Esophagus squamous epithelium (tissue), 5 donors: Measurements from ENCODE around the gene ADGRF4. TPM values are rescaled to one million over a fixed set of nuclear protein-coding genes. Genes with fewer than 3 reads are reported as not detected.

ENCODE experiments used
- DNase-seq: peaks from one replicate; lab custom pipeline; 2025; lab: John Stamatoyannopoulos, UW
- H3K27ac ChIP-seq, 4 donors: fragments of 200-600 bp; sonication (generic); one replicate each; pipeline ENCODE4 v1.5.1; 2016 to 2019; ENCODE audit warnings: mild to moderate bottlenecking in 1 of 4
- H3K27me3 ChIP-seq, 4 donors: fragments of 200-600 bp; sonication (generic); 1 replicate in 3 of 4; 2 replicates in 1 of 4; pipeline versions ENCODE4 v1.5.1 to v1.6.0; 2017 to 2021; ENCODE audit warnings: antibody characterized with exemption in 1 of 4
- H3K36me3 ChIP-seq, 3 donors: fragments of 200-600 bp; sonication (generic); one replicate each; pipeline ENCODE4 v1.5.1; 2016 to 2019
- H3K4me1 ChIP-seq, 3 donors: fragments of 200-600 bp; sonication (generic); one replicate each; pipeline ENCODE4 v1.5.1; 2017 to 2019
- H3K4me3 ChIP-seq, 4 donors: fragments of 200-600 bp; sonication (generic); 1 replicate in 3 of 4; 2 replicates in 1 of 4; pipeline ENCODE4 v1.5.1; 2016 to 2019; ENCODE audit warnings: mild to moderate bottlenecking in 2 of 4, moderate library complexity in 1 of 4
- H3K9me3 ChIP-seq, 3 donors: fragments of 200-600 bp; sonication (generic); one replicate each; pipeline ENCODE4 v1.5.1; 2016 to 2019
- POLR2A ChIP-seq, 4 donors: fragments of 450-650 bp; IDR thresholded peaks; one replicate each; pipeline ENCODE4 v1.6.1; 2017; ENCODE audit warnings: antibody characterized with exemption in 4 of 4, mild to moderate bottlenecking in 4 of 4, moderate library complexity in 3 of 4
- WGBS, 2 donors: methylation state at CpG; one replicate each; pipeline ENCODE4 v1.1.5; 2018; 5-methylcytosine and 5-hydroxymethylcytosine counted together
- intact Hi-C: fragments of 100-400 bp; cut with DNase I; formaldehyde crosslinking; loops from one replicate; pipeline ENCODE4 v1.15.0; 2022
- total RNA-seq, 4 donors: library from RNA; depleted of rRNA; stranded (reverse); fragments of >200 nt; gene quantifications; one replicate each; pipeline ENCODE4 v1.1.0, GENCODE V29; 2016
- TF ChIP-seq, protein P1 (sequence below), 6 experiments: fragments of 450-650 bp in 4 of 6; fragments of 200-600 bp in 2 of 6; sonication (generic) in 2 of 6; IDR thresholded peaks; one replicate each; pipeline ENCODE4 v1.5.1; 2016 to 2019; ENCODE audit warnings: antibody characterized with exemption in 6 of 6, mild to moderate bottlenecking in 4 of 6, moderate library complexity in 4 of 6
- donor health status: DM: yes; HTN: yes; CAD: no.

ADGRF4 gene
- total RNA-seq, 4 donors from 2014 or later = 16.8 to 26.1 (median 19.3) TPM

GRCh38 chr6:47654255-47654654 is 44.1 kb upstream of the ADGRF4 start:
- TF ChIP-seq POLR2A (IDR thresholded peaks at IDR 0.05) = no peak
- TF ChIP-seq, protein P1, sequence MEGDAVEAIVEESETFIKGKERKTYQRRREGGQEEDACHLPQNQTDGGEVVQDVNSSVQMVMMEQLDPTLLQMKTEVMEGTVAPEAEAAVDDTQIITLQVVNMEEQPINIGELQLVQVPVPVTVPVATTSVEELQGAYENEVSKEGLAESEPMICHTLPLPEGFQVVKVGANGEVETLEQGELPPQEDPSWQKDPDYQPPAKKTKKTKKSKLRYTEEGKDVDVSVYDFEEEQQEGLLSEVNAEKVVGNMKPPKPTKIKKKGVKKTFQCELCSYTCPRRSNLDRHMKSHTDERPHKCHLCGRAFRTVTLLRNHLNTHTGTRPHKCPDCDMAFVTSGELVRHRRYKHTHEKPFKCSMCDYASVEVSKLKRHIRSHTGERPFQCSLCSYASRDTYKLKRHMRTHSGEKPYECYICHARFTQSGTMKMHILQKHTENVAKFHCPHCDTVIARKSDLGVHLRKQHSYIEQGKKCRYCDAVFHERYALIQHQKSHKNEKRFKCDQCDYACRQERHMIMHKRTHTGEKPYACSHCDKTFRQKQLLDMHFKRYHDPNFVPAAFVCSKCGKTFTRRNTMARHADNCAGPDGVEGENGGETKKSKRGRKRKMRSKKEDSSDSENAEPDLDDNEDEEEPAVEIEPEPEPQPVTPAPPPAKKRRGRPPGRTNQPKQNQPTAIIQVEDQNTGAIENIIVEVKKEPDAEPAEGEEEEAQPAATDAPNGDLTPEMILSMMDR (IDR thresholded peaks at IDR 0.05) = no peak
- Histone ChIP-seq H3K4me1 (peaks cover 2 to 28% (median 4%) of the 10 kb centered on the region in 3 donors), H3K9me3 (no peaks in the 10 kb centered on the region), H3K27ac (peak overlapping the region in 1 of 4 donors; percentile 39), H3K36me3 (no peaks in the 10 kb centered on the region), H3K4me3 (no peak overlapping the region), H3K27me3 (no peaks in the 10 kb centered on the region)
- WGBS, 2 donors = 72 to 78% methylated on average over 4 of the region's 4 CpGs
- no peak for DNase-seq
- intact Hi-C loops = no loop called here

- WGBS, 2 donors = 44% methylated on average over 5 to 6 of the region's 7 CpGs
- H3K4me3 ChIP-seq = no peak overlapping the region
- no peak for DNase-seq
These were observed 42.4 kb upstream of the ADGRF4 start for GRCh38 chr6:47655719-47656595.

DNA sequence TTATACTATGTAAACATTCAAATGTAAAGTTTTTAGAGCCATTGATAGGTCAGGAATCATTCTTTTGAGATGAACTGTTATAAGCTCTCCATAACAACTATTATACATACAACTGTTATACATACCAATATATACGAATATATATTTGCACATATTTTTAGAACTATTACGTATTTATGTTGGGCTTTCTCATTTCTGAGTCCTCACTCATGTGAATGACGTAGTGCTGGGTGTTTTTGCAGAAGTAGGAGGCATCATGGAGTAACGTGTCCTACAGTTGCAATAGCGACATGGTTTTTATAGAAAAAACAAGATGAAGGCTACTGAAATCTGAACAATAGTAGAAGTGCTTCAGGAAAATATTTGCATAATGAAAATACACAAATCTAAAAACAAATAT is 36.4 kb upstream of the ADGRF4 start:
- TF ChIP-seq, protein P1 (IDR thresholded peaks at IDR 0.05) = no peak

More at GRCh38 chr6:47655719-47656595, 42.4 kb upstream of the ADGRF4 start:
- Histone ChIP-seq H3K9me3 (no peaks in the 10 kb centered on the region), H3K36me3 (no peaks in the 10 kb centered on the region), H3K27me3 (no peaks in the 10 kb centered on the region), H3K4me1 (peaks cover 2 to 23% (median 4%) of the 10 kb centered on the region in 3 donors), H3K27ac (peak overlapping the region in 3 of 4 donors; percentile 2 to 60 (median 49))
- TF ChIP-seq POLR2A (IDR thresholded peaks at IDR 0.05) = no peak
- TF ChIP-seq, protein P1 (IDR thresholded peaks at IDR 0.05) = no peak
- intact Hi-C loops = no loop called here

DNA sequence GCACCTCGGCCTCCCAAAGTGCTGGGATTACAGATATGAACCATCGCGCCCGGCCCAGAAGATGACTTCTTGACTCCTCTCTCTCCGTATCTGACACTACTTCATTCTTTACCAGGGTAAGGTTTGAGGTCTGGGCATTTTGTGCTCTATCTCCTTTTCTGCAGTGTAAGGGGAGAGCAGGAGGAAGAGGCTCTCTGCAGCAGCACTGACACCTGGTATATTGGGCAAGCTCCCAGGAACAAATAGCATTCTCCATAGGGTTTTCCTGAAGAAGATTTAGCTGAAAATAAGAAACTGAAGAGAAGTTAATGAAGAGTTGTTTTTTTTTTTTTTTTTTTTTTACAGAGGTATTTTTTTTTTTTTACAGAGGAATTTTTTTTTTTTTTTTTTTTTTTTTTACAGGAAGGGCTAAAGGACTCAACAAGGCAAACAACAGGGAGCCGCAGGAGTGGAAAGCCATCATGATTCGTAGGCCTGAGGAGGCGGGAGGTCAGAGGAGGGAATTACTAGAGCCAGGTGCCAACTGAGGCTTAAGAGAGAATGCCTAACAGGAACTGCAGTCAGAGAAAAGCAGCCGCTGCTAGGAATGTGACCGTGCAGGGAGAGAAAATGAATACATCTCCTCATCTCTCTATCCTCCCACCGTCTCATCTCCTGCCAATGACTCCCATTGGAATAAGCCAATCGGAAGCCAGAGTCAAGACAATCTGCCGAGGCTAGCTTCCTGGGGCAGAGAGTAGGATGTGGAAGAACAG is 34.7 kb upstream of the ADGRF4 start:
- 54 to 67% methylated on average over 10 to 12 of the region's 13 CpGs for WGBS, 2 donors
- Histone ChIP-seq H3K4me1 (peaks cover 0 to 39% (median 4%) of the 10 kb centered on the region in 3 donors), H3K36me3 (no peaks in the 10 kb centered on the region), H3K27ac (peak overlapping the region in 1 of 4 donors; percentile 14), H3K27me3 (peaks cover 0 to 4% (median 0%) of the 10 kb centered on the region in 4 donors), H3K4me3 (no peak overlapping the region), H3K9me3 (no peaks in the 10 kb centered on the region)
- TF ChIP-seq POLR2A (IDR thresholded peaks at IDR 0.05) = no peak
- TF ChIP-seq, protein P1 (IDR thresholded peaks at IDR 0.05) = no peak
- DNase-seq = no peak
- intact Hi-C loops = no loop called here

More for the DNA sequence above, 36.4 kb upstream of the ADGRF4 start:
- H3K36me3 ChIP-seq = no peaks in the 10 kb centered on the region
- DNase-seq = no peak
- H3K9me3 ChIP-seq = no peaks in the 10 kb centered on the region
- H3K4me1 ChIP-seq = peaks cover 0 to 24% (median 4%) of the 10 kb centered on the region in 3 donors
- peaks cover 0 to 4% (median 0%) of the 10 kb centered on the region in 4 donors for H3K27me3 ChIP-seq
- H3K4me3 ChIP-seq = no peak overlapping the region
- intact Hi-C loops = no loop called here
- no peak overlapping the region for H3K27ac ChIP-seq
- WGBS, 2 donors = 73% methylated on average over 5 of the region's 5 CpGs
